ENCODE data around the gene ZNF566.

DNA sequence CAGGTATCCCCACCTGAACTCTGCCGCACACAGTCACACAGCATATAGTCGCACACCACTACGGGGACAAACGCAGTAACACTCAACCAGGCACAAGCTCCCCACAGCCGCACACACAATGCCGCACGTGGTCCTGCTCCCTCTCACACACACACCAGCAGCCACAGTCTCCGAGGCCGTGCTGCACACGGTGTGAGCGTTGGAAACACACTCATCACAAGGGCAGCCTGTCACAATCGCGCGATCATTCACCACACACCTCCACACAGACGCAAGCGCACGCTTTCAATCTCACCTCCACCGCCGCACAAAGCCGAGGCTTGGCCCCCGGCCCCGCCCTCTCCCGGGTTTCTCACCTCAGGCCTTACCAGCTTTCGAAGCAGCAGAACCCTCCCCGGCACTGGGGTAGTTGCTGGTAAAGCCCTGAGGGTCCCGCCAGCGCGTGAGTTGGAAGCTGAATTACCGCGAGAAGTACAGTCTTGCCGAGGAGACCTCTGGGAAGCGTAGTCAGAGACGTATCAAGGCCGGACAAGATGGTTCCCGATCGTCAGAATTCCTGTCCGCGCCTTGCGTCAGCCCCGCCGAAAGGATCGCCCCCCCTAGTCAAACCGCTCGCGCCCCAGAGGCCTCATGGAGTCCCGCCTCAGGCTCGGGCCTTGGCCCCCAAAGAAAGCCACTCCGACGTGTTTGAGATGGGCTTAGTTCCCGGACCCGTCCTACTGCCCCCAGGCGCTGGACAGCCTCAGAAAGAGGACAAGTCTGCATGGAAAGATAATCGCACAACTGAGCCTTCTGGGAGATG is at the start of gene ZNF566:
- TF ChIP-seq, protein P1, sequence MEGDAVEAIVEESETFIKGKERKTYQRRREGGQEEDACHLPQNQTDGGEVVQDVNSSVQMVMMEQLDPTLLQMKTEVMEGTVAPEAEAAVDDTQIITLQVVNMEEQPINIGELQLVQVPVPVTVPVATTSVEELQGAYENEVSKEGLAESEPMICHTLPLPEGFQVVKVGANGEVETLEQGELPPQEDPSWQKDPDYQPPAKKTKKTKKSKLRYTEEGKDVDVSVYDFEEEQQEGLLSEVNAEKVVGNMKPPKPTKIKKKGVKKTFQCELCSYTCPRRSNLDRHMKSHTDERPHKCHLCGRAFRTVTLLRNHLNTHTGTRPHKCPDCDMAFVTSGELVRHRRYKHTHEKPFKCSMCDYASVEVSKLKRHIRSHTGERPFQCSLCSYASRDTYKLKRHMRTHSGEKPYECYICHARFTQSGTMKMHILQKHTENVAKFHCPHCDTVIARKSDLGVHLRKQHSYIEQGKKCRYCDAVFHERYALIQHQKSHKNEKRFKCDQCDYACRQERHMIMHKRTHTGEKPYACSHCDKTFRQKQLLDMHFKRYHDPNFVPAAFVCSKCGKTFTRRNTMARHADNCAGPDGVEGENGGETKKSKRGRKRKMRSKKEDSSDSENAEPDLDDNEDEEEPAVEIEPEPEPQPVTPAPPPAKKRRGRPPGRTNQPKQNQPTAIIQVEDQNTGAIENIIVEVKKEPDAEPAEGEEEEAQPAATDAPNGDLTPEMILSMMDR (IDR thresholded peaks at IDR 0.05; ENCODE audit: extremely low read depth in 1 of 2, insufficient read depth in 1 of 2, low read depth in 1 of 2, low read length in 2 of 2) = peak in 1 of 2 donors; percentile 10
- TF ChIP-seq EZH2 (IDR thresholded peaks at IDR 0.05; ENCODE audit: borderline replicate concordance, low read depth, low read length, severe bottlenecking) = no peak
